ENCODE measurements around the gene ZNRF4.
"Not testable (repeated sequence)": the region's sequence is repeated elsewhere in the genome, so short reads cannot be mapped to it uniquely, and the experiment has no call there.

DNA sequence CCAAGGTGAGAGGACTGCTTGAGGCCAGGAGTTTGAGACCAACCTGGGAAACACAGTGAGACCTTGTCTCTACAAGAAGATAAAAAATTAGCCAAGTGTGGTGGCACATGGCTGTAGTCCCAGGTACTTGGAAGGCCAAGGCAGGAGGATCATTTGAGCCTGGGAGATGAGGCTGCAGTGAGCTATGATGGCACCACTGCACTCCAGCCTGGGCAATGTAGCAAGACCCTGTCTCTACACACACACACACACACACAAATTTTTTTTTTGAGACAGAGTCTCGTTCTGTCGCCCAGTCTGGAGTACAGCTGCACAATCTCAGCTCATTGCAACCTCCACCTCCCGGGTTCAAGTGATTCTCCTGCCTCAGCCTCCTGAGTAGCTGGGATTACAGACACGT lies 30.4 kb downstream of the ZNRF4 start:
- TF ChIP-seq, protein P1, sequence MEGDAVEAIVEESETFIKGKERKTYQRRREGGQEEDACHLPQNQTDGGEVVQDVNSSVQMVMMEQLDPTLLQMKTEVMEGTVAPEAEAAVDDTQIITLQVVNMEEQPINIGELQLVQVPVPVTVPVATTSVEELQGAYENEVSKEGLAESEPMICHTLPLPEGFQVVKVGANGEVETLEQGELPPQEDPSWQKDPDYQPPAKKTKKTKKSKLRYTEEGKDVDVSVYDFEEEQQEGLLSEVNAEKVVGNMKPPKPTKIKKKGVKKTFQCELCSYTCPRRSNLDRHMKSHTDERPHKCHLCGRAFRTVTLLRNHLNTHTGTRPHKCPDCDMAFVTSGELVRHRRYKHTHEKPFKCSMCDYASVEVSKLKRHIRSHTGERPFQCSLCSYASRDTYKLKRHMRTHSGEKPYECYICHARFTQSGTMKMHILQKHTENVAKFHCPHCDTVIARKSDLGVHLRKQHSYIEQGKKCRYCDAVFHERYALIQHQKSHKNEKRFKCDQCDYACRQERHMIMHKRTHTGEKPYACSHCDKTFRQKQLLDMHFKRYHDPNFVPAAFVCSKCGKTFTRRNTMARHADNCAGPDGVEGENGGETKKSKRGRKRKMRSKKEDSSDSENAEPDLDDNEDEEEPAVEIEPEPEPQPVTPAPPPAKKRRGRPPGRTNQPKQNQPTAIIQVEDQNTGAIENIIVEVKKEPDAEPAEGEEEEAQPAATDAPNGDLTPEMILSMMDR (IDR thresholded peaks at IDR 0.05; ENCODE audit: control extremely low read depth in 1 of 3, insufficient read depth in 1 of 3, low read depth in 1 of 3, low read length in 3 of 3) = not testable (repeated sequence)
- not testable (repeated sequence) for TF ChIP-seq SP2 (IDR thresholded peaks at IDR 0.05; ENCODE audit: low read length); KDM1A (IDR thresholded peaks at IDR 0.05; ENCODE audit: borderline replicate concordance, low read length); TBP (IDR thresholded peaks at IDR 0.05; ENCODE audit: low read depth, low read length); JUND (IDR thresholded peaks at IDR 0.05; ENCODE audit: low read length); TAF1 (IDR thresholded peaks at IDR 0.05; ENCODE audit: low read depth, low read length)
- TF ChIP-seq, protein P2, sequence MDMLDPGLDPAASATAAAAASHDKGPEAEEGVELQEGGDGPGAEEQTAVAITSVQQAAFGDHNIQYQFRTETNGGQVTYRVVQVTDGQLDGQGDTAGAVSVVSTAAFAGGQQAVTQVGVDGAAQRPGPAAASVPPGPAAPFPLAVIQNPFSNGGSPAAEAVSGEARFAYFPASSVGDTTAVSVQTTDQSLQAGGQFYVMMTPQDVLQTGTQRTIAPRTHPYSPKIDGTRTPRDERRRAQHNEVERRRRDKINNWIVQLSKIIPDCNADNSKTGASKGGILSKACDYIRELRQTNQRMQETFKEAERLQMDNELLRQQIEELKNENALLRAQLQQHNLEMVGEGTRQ (IDR thresholded peaks at IDR 0.05; ENCODE audit: low read length) = not testable (repeated sequence)
- TF ChIP-seq, protein P3, sequence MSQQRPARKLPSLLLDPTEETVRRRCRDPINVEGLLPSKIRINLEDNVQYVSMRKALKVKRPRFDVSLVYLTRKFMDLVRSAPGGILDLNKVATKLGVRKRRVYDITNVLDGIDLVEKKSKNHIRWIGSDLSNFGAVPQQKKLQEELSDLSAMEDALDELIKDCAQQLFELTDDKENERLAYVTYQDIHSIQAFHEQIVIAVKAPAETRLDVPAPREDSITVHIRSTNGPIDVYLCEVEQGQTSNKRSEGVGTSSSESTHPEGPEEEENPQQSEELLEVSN (IDR thresholded peaks at IDR 0.05) = not testable (repeated sequence)
